GM21390 (cell line): Measurements from ENCODE around the gene CYB5D1.

Source experiments
- ATAC-seq: cut with Tn5 transposase; IDR thresholded peaks from one replicate; pipeline ENCODE4 v1.9.1; 2021; ENCODE audit not compliant: unreplicated experiment

The CYB5D1 gene

GRCh38 chr17:7843536-7844291 lies 14.1 kb upstream of the CYB5D1 start:
- ATAC-seq: no peak

GRCh38 chr17:7844292-7845154 lies 13.3 kb upstream of the CYB5D1 start:
- ATAC-seq: peak; percentile 40

- ATAC-seq: no peak
These were observed 12.3 kb upstream of the CYB5D1 start for GRCh38 chr17:7845359-7846062.

- ATAC-seq: no peak
These were observed 11.6 kb upstream of the CYB5D1 start for GRCh38 chr17:7846063-7846735.

- no peak for ATAC-seq
These were observed 10.8 kb upstream of the CYB5D1 start for GRCh38 chr17:7846765-7847661.

GRCh38 chr17:7848131-7848579 lies 9.6 kb upstream of the CYB5D1 start:
- no peak for ATAC-seq

GRCh38 chr17:7848739-7849129 lies 9.1 kb upstream of the CYB5D1 start:
- ATAC-seq: no peak

- ATAC-seq: no peak
These were observed 8.6 kb upstream of the CYB5D1 start for GRCh38 chr17:7849130-7849750.

- no peak for ATAC-seq
These were observed 7.9 kb upstream of the CYB5D1 start for GRCh38 chr17:7849751-7850504.

GRCh38 chr17:7850701-7851437 lies 6.9 kb upstream of the CYB5D1 start:
- no peak for ATAC-seq

GRCh38 chr17:7851438-7852261 lies 6.2 kb upstream of the CYB5D1 start:
- ATAC-seq: peak; percentile 59

- no peak for ATAC-seq
These were observed 5.5 kb upstream of the CYB5D1 start for GRCh38 chr17:7852262-7852670.

- ATAC-seq: no peak
These were observed 4.7 kb upstream of the CYB5D1 start for GRCh38 chr17:7852919-7853690.

- ATAC-seq: no peak
These were observed 4.1 kb upstream of the CYB5D1 start for GRCh38 chr17:7853691-7854038.

- ATAC-seq: no peak
These were observed 3.6 kb upstream of the CYB5D1 start for GRCh38 chr17:7854078-7854777.
